ENCODE results near the gene DGKD.

The DGKD gene

GRCh38 chr2:233462202-233462785, 108.0 kb downstream of the DGKD start:
- no peak for DNase-seq

- DNase-seq, result no peak
These were observed 108.7 kb downstream of the DGKD start for GRCh38 chr2:233462826-233463470.

- no peak for DNase-seq
These were observed 109.3 kb downstream of the DGKD start for GRCh38 chr2:233463586-233463985.

- DNase-seq, result no peak
These were observed 109.8 kb downstream of the DGKD start for GRCh38 chr2:233464056-233464455.

- DNase-seq, result no peak
These were observed 110.4 kb downstream of the DGKD start for GRCh38 chr2:233464531-233465240.

- DNase-seq, result no peak
These were observed 112.8 kb downstream of the DGKD start for GRCh38 chr2:233466991-233467603.

- no peak for DNase-seq
These were observed 113.9 kb downstream of the DGKD start for GRCh38 chr2:233468047-233468740.

- DNase-seq, result no peak
These were observed 114.4 kb downstream of the DGKD start for GRCh38 chr2:233468741-233469110.

- no peak for DNase-seq
These were observed 115.1 kb downstream of the DGKD start for GRCh38 chr2:233469261-233470010.

GRCh38 chr2:233470011-233470687, 115.9 kb downstream of the DGKD start:
- no peak for DNase-seq

- no peak for DNase-seq
These were observed 116.5 kb downstream of the DGKD start for GRCh38 chr2:233470839-233471238.

- no peak for DNase-seq
These were observed 117.2 kb downstream of the DGKD start for GRCh38 chr2:233471291-233472035.

GRCh38 chr2:233473386-233473791, 119.1 kb downstream of the DGKD start:
- DNase-seq, result no peak

GRCh38 chr2:233473878-233474277, 119.6 kb downstream of the DGKD start:
- no peak for DNase-seq

GRCh38 chr2:233474308-233475160, 120.2 kb downstream of the DGKD start:
- DNase-seq, result no peak

- no peak for DNase-seq
These were observed 121.7 kb downstream of the DGKD start for GRCh38 chr2:233476063-233476410.

- no peak for DNase-seq
These were observed 122.6 kb downstream of the DGKD start for GRCh38 chr2:233476651-233477547.

GRCh38 chr2:233477548-233478433, 123.5 kb downstream of the DGKD start:
- no peak for DNase-seq
